HCT116 (cell line): ENCODE results near the gene PDLIM4. TPM values are rescaled to one million over a fixed set of nuclear protein-coding genes. Genes with fewer than 3 reads are reported as not detected.

Experiments used
- ATAC-seq: fragments of 200-7000 bp; cut with Tn5 transposase; 2 replicates; pipeline ENCODE4 v1.9.1; 2020; ENCODE audit warnings: mild to moderate bottlenecking, moderate library complexity
- BruUV-seq: library from RNA; stranded (reverse); fragments of 400-500 nt; replicated peaks from 2 replicates; lab custom pipeline; 2021; lab: Mats Ljungman, UMichigan
- CTCF ChIA-PET: fragments of 300-600 bp; sonication (Branson Sonifier 250); formaldehyde crosslinking; loops from one replicate; lab custom pipeline; 2021; ENCODE audit warnings: antibody characterized with exemption; lab: Charles Lee
- POLR2A ChIA-PET: fragments of 300-600, 350-600 bp; sonication (Branson Sonifier 250); formaldehyde crosslinking; loops from one replicate; lab custom pipeline; 2021; ENCODE audit warnings: antibody characterized with exemption; lab: Charles Lee
- RAD21 ChIA-PET, 2 experiments: fragments of 300-600 bp; sonication (Branson Sonifier 250); formaldehyde crosslinking; loops; one replicate each; lab custom pipeline; 2023; ENCODE audit warnings: low total read pairs in 2 of 2; ENCODE audit not compliant: uncharacterized antibody in 2 of 2, unreplicated experiment in 2 of 2, low non-redundant PET in 1 of 2; lab: Charles Lee
- DNase-seq: peaks from one replicate; pipeline ENCODE4 v3.0.0-alpha.2; 2010; ENCODE audit warnings: low read depth, low spot score
- H2AFZ ChIP-seq: fragments of 200-600 bp; shearing (Covaris generic), sonication (generic); 2 replicates; pipeline ENCODE4 v1.6.1; 2017; ENCODE audit warnings: low read depth, mixed run types, mixed read lengths, antibody characterized with exemption, low read length; ENCODE audit not compliant: poor library complexity, severe bottlenecking
- H3K27ac ChIP-seq: 2 replicates; pipeline ENCODE4 v1.5.1; 2012; ENCODE audit warnings: low read depth, low read length
- H3K27me3 ChIP-seq: fragments of 200-600 bp; sonication (generic); 2 replicates; pipeline ENCODE4 v1.6.1; 2016; ENCODE audit warnings: mixed run types, low read length, mixed read lengths; ENCODE audit not compliant: insufficient read depth
- H3K36me3 ChIP-seq, 2 experiments: fragments of 200-500 bp in 1 of 2; fragments of 200-600 bp in 1 of 2; sonication (Bioruptor generic) in 1 of 2; sonication (generic) in 1 of 2; 2 replicates each; pipeline versions ENCODE4 v1.5.1 to v1.6.1; 2014 to 2016; ENCODE audit warnings: low read length in 2 of 2, inconsistent platforms in 1 of 2, mixed read lengths in 1 of 2, mixed run types in 1 of 2; ENCODE audit not compliant: insufficient read depth in 2 of 2, control insufficient read depth in 1 of 2
- H3K4me1 ChIP-seq, 2 experiments: fragments of 200-600 bp in 1 of 2; sonication (generic) in 1 of 2; 2 replicates each; pipeline versions ENCODE4 v1.5.1 to v1.6.1; 2012 to 2017; ENCODE audit warnings: low read length in 2 of 2, inconsistent platforms in 1 of 2, mild to moderate bottlenecking in 1 of 2, mixed read lengths in 1 of 2, mixed run types in 1 of 2, moderate library complexity in 1 of 2; ENCODE audit not compliant: insufficient read depth in 2 of 2, control insufficient read depth in 1 of 2
- H3K4me2 ChIP-seq: fragments of 200-600 bp; sonication (generic); 2 replicates; pipeline ENCODE4 v1.6.1; 2017; ENCODE audit warnings: mixed run types, low read length, mixed read lengths
- H3K4me3 ChIP-seq, 2 experiments: fragments of 200-600 bp in 1 of 2; sonication (generic) in 1 of 2; replicated peaks in 1 of 2; 2 replicates each; pipeline ENCODE4 v1.5.1; 2011 to 2016; ENCODE audit warnings: low read length in 2 of 2, control low read depth in 1 of 2, low read depth in 1 of 2, mild to moderate bottlenecking in 1 of 2, mixed read lengths in 1 of 2, mixed run types in 1 of 2
- H3K79me2 ChIP-seq: fragments of 200-600 bp; sonication (generic); 2 replicates; pipeline ENCODE4 v1.6.1; 2017; ENCODE audit warnings: mild to moderate bottlenecking, mixed run types, low read length, moderate library complexity, mixed read lengths; ENCODE audit not compliant: insufficient read depth
- H3K9ac ChIP-seq: fragments of 200-600 bp; sonication (generic); 2 replicates; pipeline ENCODE4 v1.6.1; 2016; ENCODE audit warnings: low read length, mixed read lengths
- H3K9me2 ChIP-seq: fragments of 200-600 bp; sonication (generic), shearing (Covaris generic); 2 replicates; pipeline ENCODE4 v1.6.1; 2017; ENCODE audit warnings: mixed run types, mild to moderate bottlenecking, moderate library complexity; ENCODE audit not compliant: insufficient read depth
- H3K9me3 ChIP-seq, 2 experiments: fragments of 200-500 bp in 1 of 2; fragments of 200-600 bp in 1 of 2; sonication (Bioruptor generic) in 1 of 2; sonication (generic) in 1 of 2; 2 replicates each; pipeline ENCODE4 v1.6.1; 2014 to 2017; ENCODE audit warnings: low read length in 2 of 2, mixed read lengths in 2 of 2, inconsistent platforms in 1 of 2, low read depth in 1 of 2, mild to moderate bottlenecking in 1 of 2, mixed run types in 1 of 2, moderate library complexity in 1 of 2; ENCODE audit not compliant: control insufficient read depth in 1 of 2, insufficient read depth in 1 of 2
- H4K20me1 ChIP-seq: fragments of 200-600 bp; sonication (generic), shearing (Covaris generic); 2 replicates; pipeline ENCODE4 v1.6.1; 2017; ENCODE audit warnings: mixed run types, mild to moderate bottlenecking, moderate library complexity; ENCODE audit not compliant: insufficient read depth
- CBX3 ChIP-seq: IDR thresholded peaks from 2 replicates; pipeline ENCODE4 v1.6.1; 2012; ENCODE audit warnings: low read depth
- CEBPB ChIP-seq: IDR thresholded peaks from 2 replicates; pipeline ENCODE4 v1.6.1; 2012; ENCODE audit warnings: low read depth
- EGR1 ChIP-seq: IDR thresholded peaks from 2 replicates; pipeline ENCODE4 v1.6.1; 2012; ENCODE audit warnings: low read depth
- ELF1 ChIP-seq: IDR thresholded peaks from 2 replicates; pipeline ENCODE4 v1.6.1; 2012; ENCODE audit warnings: low read depth, borderline replicate concordance
- EZH2 ChIP-seq: fragments of 200-600 bp; sonication (generic); IDR thresholded peaks from 2 replicates; pipeline ENCODE4 v1.6.1; 2017; ENCODE audit warnings: antibody characterized with exemption, mixed run types
- EZH2phosphoT487 ChIP-seq: fragments of 200-600 bp; IDR thresholded peaks from 2 replicates; pipeline ENCODE4 v1.6.1; 2018; ENCODE audit warnings: antibody characterized with exemption, borderline replicate concordance
- JUND ChIP-seq: IDR thresholded peaks from 2 replicates; pipeline ENCODE4 v1.6.1; 2012
- MAX ChIP-seq: IDR thresholded peaks from 2 replicates; pipeline ENCODE4 v1.6.1; 2012
- POLR2AphosphoS5 ChIP-seq: IDR thresholded peaks from 2 replicates; pipeline ENCODE4 v1.6.1; 2011; ENCODE audit warnings: mild to moderate bottlenecking, low read depth, low read length, moderate library complexity
- RAD21 ChIP-seq: IDR thresholded peaks from 2 replicates; pipeline ENCODE4 v1.6.1; 2012; ENCODE audit warnings: low read depth, mild to moderate bottlenecking
- REST ChIP-seq: IDR thresholded peaks from 2 replicates; pipeline ENCODE4 v1.6.1; 2012; ENCODE audit warnings: low read depth
- SIN3A ChIP-seq: IDR thresholded peaks from 2 replicates; pipeline ENCODE4 v1.6.1; 2012; ENCODE audit warnings: low read depth
- SRF ChIP-seq: IDR thresholded peaks from 2 replicates; pipeline ENCODE4 v1.6.1; 2012; ENCODE audit warnings: low read depth
- YY1 ChIP-seq: IDR thresholded peaks from 2 replicates; pipeline ENCODE4 v1.6.1; 2011; ENCODE audit warnings: low read length, low read depth, moderate library complexity, mild to moderate bottlenecking; ENCODE audit not compliant: insufficient replicate concordance; ENCODE audit errors: extremely low read depth
- ZNF274 ChIP-seq: fragments of 200-500 bp; sonication (Bioruptor generic); IDR thresholded peaks from 2 replicates; pipeline ENCODE4 v1.6.1; 2014; ENCODE audit warnings: mild to moderate bottlenecking, low read depth, low read length, inconsistent platforms
- intact Hi-C: fragments of 100-400 bp; cut with micrococcal nuclease; formaldehyde crosslinking; loops from 2 replicates; pipeline ENCODE4 v1.10.0; 2022
- total RNA-seq: library from RNA; stranded (reverse); gene quantifications from one replicate; pipeline ENCODE4 v1.2.1, GENCODE V29; 2021; ENCODE audit not compliant: unreplicated experiment
- TF ChIP-seq, protein P1 (sequence below): IDR thresholded peaks from 2 replicates; pipeline ENCODE4 v1.6.1; 2012

Gene PDLIM4
- total RNA-seq, 1 experiment from 2014 or later = not detected

DNA sequence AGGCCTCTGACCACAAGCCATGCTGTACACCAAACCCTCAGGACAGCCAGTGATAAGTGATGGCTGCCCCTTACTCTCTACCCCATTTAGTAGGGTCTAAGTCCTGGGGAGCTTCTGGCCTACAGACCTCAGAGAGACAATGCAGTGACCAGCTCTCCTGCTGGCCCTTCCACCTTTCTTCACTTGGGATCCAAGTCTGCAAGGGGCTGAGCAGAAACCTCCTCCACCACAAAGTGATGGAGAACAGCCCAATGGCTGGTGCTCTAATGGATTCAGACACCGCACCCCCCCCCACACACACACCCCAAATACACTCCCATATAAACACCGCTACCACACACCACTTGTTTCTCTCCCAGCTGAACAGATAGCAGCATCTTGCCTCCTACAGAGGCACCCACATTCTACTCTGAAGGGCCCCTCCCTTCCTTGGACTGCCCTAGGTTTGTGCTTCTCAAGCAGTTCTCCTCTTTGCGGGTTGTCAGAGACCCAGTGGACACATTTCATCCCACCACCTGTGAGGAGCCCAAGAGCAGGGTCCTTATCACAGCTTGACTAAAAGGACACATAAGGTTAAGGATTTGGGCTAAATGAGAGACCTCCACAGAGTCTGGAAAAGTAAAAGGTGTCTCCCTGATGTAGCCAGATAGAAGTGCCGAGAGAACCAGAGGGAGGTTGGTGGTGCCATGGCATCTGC lies 1.3 kb upstream of the PDLIM4 start:
- no TSS peak for BruUV-seq
- H3K79me2 ChIP-seq = no peaks in the 10 kb centered on the region
- H2AFZ ChIP-seq = no peak overlapping the region
- no peaks in the 10 kb centered on the region for H3K9me2 ChIP-seq
- DNase-seq (no peak), ATAC-seq (no peak)
- no peaks in the 10 kb centered on the region for H4K20me1 ChIP-seq
- H3K9me3 ChIP-seq = no peaks in the 10 kb centered on the region
- no peaks in the 10 kb centered on the region for H3K36me3 ChIP-seq
- RAD21 ChIA-PET = no interaction called here
- H3K27ac ChIP-seq = no peak overlapping the region
- no peak overlapping the region for H3K4me3 ChIP-seq
- no peak overlapping the region for H3K4me2 ChIP-seq
- intact Hi-C loops = no loop called here
- POLR2A ChIA-PET = no interaction called here
- H3K4me1 ChIP-seq = peaks cover 21 to 42% of the 10 kb centered on the region in 2 experiments
- H3K9ac ChIP-seq = no peak overlapping the region
- TF ChIP-seq MAX (no peak), SRF (no peak), SIN3A (no peak), ELF1 (no peak), RAD21 (no peak), POLR2AphosphoS5 (no peak), YY1 (no peak), CEBPB (no peak), EZH2 (no peak)
- TF ChIP-seq, protein P1, sequence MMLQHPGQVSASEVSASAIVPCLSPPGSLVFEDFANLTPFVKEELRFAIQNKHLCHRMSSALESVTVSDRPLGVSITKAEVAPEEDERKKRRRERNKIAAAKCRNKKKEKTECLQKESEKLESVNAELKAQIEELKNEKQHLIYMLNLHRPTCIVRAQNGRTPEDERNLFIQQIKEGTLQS = no peak
- TF ChIP-seq, all 23 proteins: peak for 0
- no peaks in the 10 kb centered on the region for H3K27me3 ChIP-seq
- CTCF ChIA-PET = interaction anchor here (2.4 kb wide), 1 partner anchor 18 kb away, joined by 10 read pairs; no protein-coding TSS in a partner anchor

GRCh38 chr5:132256783-132257130 lies 739 bp upstream of the PDLIM4 start:
- no peak for ATAC-seq
- ChIA-PET RAD21 (no interaction called here), POLR2A (no interaction called here), CTCF (no interaction called here)
- Histone ChIP-seq H3K27ac (no peak overlapping the region), H3K9me3 (no peaks in the 10 kb centered on the region), H3K27me3 (no peaks in the 10 kb centered on the region), H3K9me2 (no peaks in the 10 kb centered on the region), H3K4me2 (no peak overlapping the region), H4K20me1 (no peaks in the 10 kb centered on the region), H2AFZ (no peak overlapping the region), H3K9ac (no peak overlapping the region), H3K4me1 (peaks cover 23 to 47% of the 10 kb centered on the region in 2 experiments), H3K36me3 (no peaks in the 10 kb centered on the region), H3K4me3 (no peak overlapping the region), H3K79me2 (no peaks in the 10 kb centered on the region)
- no TSS peak for BruUV-seq
- no peak for DNase-seq
- intact Hi-C loops = no loop called here
- TF ChIP-seq EGR1 (no peak), JUND (no peak), RAD21 (no peak), ZNF274 (no peak), EZH2phosphoT487 (no peak), CEBPB (no peak), YY1 (no peak), REST (no peak), EZH2 (no peak), POLR2AphosphoS5 (no peak), CBX3 (no peak), ELF1 (no peak), SIN3A (no peak), SRF (no peak), MAX (no peak)
